Measurements from ENCODE around the gene DFFA. TPM values are rescaled to one million over a fixed set of nuclear protein-coding genes. Genes with fewer than 3 reads are reported as not detected.

Gene DFFA
- total and polyA plus RNA-seq, 2 of the 4 experiments (the other 2 are of a cell fraction): 28.1 to 62.6 TPM

GRCh38 chr1:10494754-10495474, 22.6 kb upstream of the DFFA start (continued):
- peak; percentile 62 for TF ChIP-seq SMC3 (IDR thresholded peaks at IDR 0.05; ENCODE audit: low read depth, low read length)
- TF ChIP-seq MAFK (IDR thresholded peaks at IDR 0.05; ENCODE audit: low read depth, low read length): no peak

GRCh38 chr1:10494418-10494753, 22.1 kb upstream of the DFFA start:
- Histone ChIP-seq H3K27me3 (ENCODE audit: control insufficient read depth, insufficient read depth, low read length) (no peaks in the 10 kb centered on the region), H3K4me2 (ENCODE audit: low read depth, low read length) (no peak overlapping the region), H3K4me1 (ENCODE audit: control insufficient read depth, insufficient read depth, low read length) (peaks cover 5% of the 10 kb centered on the region), H3K56ac (ENCODE audit: extremely low read depth, insufficient read depth, low read length) (no peak overlapping the region), H3K14ac (replicated peaks; ENCODE audit: low read depth, low read length) (no peak overlapping the region), H3K9ac (ENCODE audit: low read depth, low read length) (no peak overlapping the region), H2BK120ac (ENCODE audit: low read depth, low read length) (no peak overlapping the region), H3K4me3 (ENCODE audit: insufficient read depth, low read depth, low read length) (no peak overlapping the region), H2BK20ac (ENCODE audit: low read depth, low read length) (no peak overlapping the region), H4K8ac (ENCODE audit: low read depth in 2 of 2, low read length in 2 of 2) (no peak overlapping the region), H2AK9ac (replicated peaks; ENCODE audit: low read depth, low read length, poor library complexity) (peak overlapping the region; percentile 49), H3K9me3 (ENCODE audit: control insufficient read depth, insufficient read depth, low read length) (no peaks in the 10 kb centered on the region), H3K18ac (ENCODE audit: low read depth, low read length) (no peak overlapping the region), H3K4ac (ENCODE audit: low read depth, low read length) (no peak overlapping the region), H3K36me3 (ENCODE audit: control insufficient read depth, insufficient read depth, low read length) (peaks cover 3% of the 10 kb centered on the region; the same call in 1 of the 2 replicates), H3K23ac (ENCODE audit: low read depth, low read length) (no peak overlapping the region), H4K91ac (ENCODE audit: insufficient read depth, low read depth, low read length) (no peak overlapping the region), H3K79me1 (ENCODE audit: low read depth in 1 of 2, low read length in 2 of 2) (peaks cover 39 to 76% of the 10 kb centered on the region in 2 experiments), H3K9me1 (ENCODE audit: insufficient read depth, low read length) (peaks cover 4% of the 10 kb centered on the region), H3K27ac (ENCODE audit: insufficient read depth, low read length) (no peak overlapping the region), H2BK5ac (ENCODE audit: low read depth, low read length, poor library complexity, severe bottlenecking) (no peak overlapping the region), H2BK15ac (ENCODE audit: low read depth, low read length) (no peak overlapping the region), H4K20me1 (ENCODE audit: insufficient read depth, low read length) (peaks cover 42% of the 10 kb centered on the region), H2AFZ (replicated peaks; ENCODE audit: low read length, poor library complexity) (no peak overlapping the region), H2AK5ac (ENCODE audit: low read depth, low read length) (no peak overlapping the region), H4K5ac (ENCODE audit: low read depth, low read length) (no peak overlapping the region)
- WGBS, 2 experiments (ENCODE audit: extremely low coverage in 2 of 2, insufficient read length in 1 of 2): no CpG with 5 or more reads among the region's 5 CpGs
- DNase-seq (no peak), ATAC-seq (ENCODE audit: low read depth) (no peak)
- BruUV-seq (replicated peaks): no TSS peak
- TF ChIP-seq ELK1 (IDR thresholded peaks at IDR 0.05; ENCODE audit: borderline replicate concordance, low read depth, low read length) (no peak), MAFK (IDR thresholded peaks at IDR 0.05; ENCODE audit: low read depth, low read length) (no peak), CEBPB (IDR thresholded peaks at IDR 0.05; ENCODE audit: low read depth, low read length) (no peak), MXI1 (IDR thresholded peaks at IDR 0.05; ENCODE audit: borderline replicate concordance, low read depth, low read length) (no peak), POLR2A (IDR thresholded peaks at IDR 0.05; ENCODE audit: low read depth, low read length) (no peak), NFE2L2 (IDR thresholded peaks at IDR 0.05; ENCODE audit: low read depth, low read length) (no peak), FOS (IDR thresholded peaks at IDR 0.05; ENCODE audit: low read depth, low read length) (no peak), RAD21 (IDR thresholded peaks at IDR 0.05; ENCODE audit: low read length) (no peak), MAZ (IDR thresholded peaks at IDR 0.05; ENCODE audit: borderline replicate concordance, low read depth, low read length) (no peak), CHD1 (IDR thresholded peaks at IDR 0.05; ENCODE audit: low read depth, low read length) (no peak), RFX5 (IDR thresholded peaks at IDR 0.05; ENCODE audit: low read depth, low read length) (no peak), BHLHE40 (IDR thresholded peaks at IDR 0.05; ENCODE audit: low read depth, low read length) (no peak)
- dilution Hi-C loops (cut with HindIII; ENCODE audit: low sequenced_read_pairs, unreplicated experiment) (no loop called here), in situ Hi-C loops (cut with MboI; ENCODE audit: low sequenced_read_pairs) (loop anchor here (5.0 kb wide), 1 partner anchor 117 kb away; no protein-coding TSS in a partner anchor), intact Hi-C loops (cut with micrococcal nuclease) (loop anchor here (1.0 to 2.0 kb wide), 3 partner anchors 56 to 117 kb away; partner anchors contain the start of gene CENPS)
- ChIA-PET CTCF (interaction anchor here (0.6 to 4.2 kb wide), 17 partner anchors 8 to 474 kb away, joined by 3 to 22 read pairs (median 4); no protein-coding TSS in a partner anchor), POLR2A (ENCODE audit: unreplicated experiment) (no interaction called here)
